H9 (cell line): Measurements from ENCODE around the gene FABP3. TPM values are rescaled to one million over a fixed set of nuclear protein-coding genes. Genes with fewer than 3 reads are reported as not detected.

Experiments
- DNase-seq: peaks from one replicate; pipeline ENCODE4 v3.0.0-alpha.2; 2017
- H2AFZ ChIP-seq: one replicate; pipeline ENCODE4 v1.6.1; 2013; ENCODE audit warnings: mild to moderate bottlenecking, low read length, control low read depth, moderate library complexity
- H2AK5ac ChIP-seq: 2 replicates; pipeline ENCODE4 v1.6.1; 2013; ENCODE audit warnings: low read length, control low read depth, mixed read lengths; ENCODE audit not compliant: insufficient read length
- H2BK120ac ChIP-seq: one replicate; pipeline ENCODE4 v1.6.1; 2013; ENCODE audit warnings: low read depth, mild to moderate bottlenecking, low read length, control low read depth, inconsistent platforms; ENCODE audit not compliant: poor library complexity, severe bottlenecking
- H2BK12ac ChIP-seq: 2 replicates; pipeline ENCODE4 v1.6.1; 2013; ENCODE audit warnings: low read length, control low read depth, mixed read lengths, low read depth; ENCODE audit not compliant: insufficient read length
- H2BK15ac ChIP-seq: 2 replicates; pipeline ENCODE4 v1.6.1; 2013; ENCODE audit warnings: low read depth, low read length, control low read depth
- H2BK20ac ChIP-seq: one replicate; pipeline ENCODE4 v1.6.1; 2013; ENCODE audit warnings: low read depth, mild to moderate bottlenecking, low read length, control low read depth, inconsistent platforms; ENCODE audit not compliant: poor library complexity, severe bottlenecking
- H2BK5ac ChIP-seq: 2 replicates; pipeline ENCODE4 v1.6.1; 2013; ENCODE audit warnings: low read length, control low read depth, mixed read lengths; ENCODE audit not compliant: insufficient read length
- H3K14ac ChIP-seq: 2 replicates; pipeline ENCODE4 v1.6.1; 2013; ENCODE audit warnings: low read length, control low read depth; ENCODE audit not compliant: insufficient read depth
- H3K18ac ChIP-seq: 2 replicates; pipeline ENCODE4 v1.6.1; 2013; ENCODE audit warnings: low read depth, mild to moderate bottlenecking, mixed read lengths, low read length, control low read depth; ENCODE audit not compliant: insufficient read length
- H3K23ac ChIP-seq: 2 replicates; pipeline ENCODE4 v1.6.1; 2013; ENCODE audit warnings: low read length, control low read depth, mixed read lengths, low read depth; ENCODE audit not compliant: insufficient read length
- H3K23me2 ChIP-seq: 2 replicates; pipeline ENCODE4 v1.6.1; 2013; ENCODE audit warnings: low read depth, mild to moderate bottlenecking, mixed read lengths, low read length, control low read depth; ENCODE audit not compliant: insufficient read length, poor library complexity, severe bottlenecking
- H3K27ac ChIP-seq: 2 replicates; pipeline ENCODE4 v1.5.1; 2013; ENCODE audit warnings: low read length, control low read depth, mixed read lengths, low read depth; ENCODE audit not compliant: insufficient read length
- H3K27me3 ChIP-seq: 2 replicates; pipeline ENCODE4 v1.6.1; 2013; ENCODE audit warnings: low read length, control low read depth, inconsistent platforms; ENCODE audit not compliant: insufficient read depth
- H3K4ac ChIP-seq: 2 replicates; pipeline ENCODE4 v1.6.1; 2013; ENCODE audit warnings: low read depth, mild to moderate bottlenecking, control low read depth, inconsistent platforms, low read length, moderate library complexity
- H3K4me1 ChIP-seq: 2 replicates; pipeline ENCODE4 v1.6.1; 2013; ENCODE audit warnings: low read length, control low read depth, inconsistent platforms; ENCODE audit not compliant: insufficient read depth
- H3K4me2 ChIP-seq: 2 replicates; pipeline ENCODE4 v1.6.1; 2013; ENCODE audit warnings: low read length, control low read depth, mixed read lengths; ENCODE audit not compliant: insufficient read length, insufficient read depth
- H3K56ac ChIP-seq: 2 replicates; pipeline ENCODE4 v1.6.1; 2013; ENCODE audit warnings: low read depth, mild to moderate bottlenecking, mixed read lengths, low read length, control low read depth; ENCODE audit not compliant: insufficient read length
- H3K79me1 ChIP-seq: 2 replicates; pipeline ENCODE4 v1.6.1; 2013; ENCODE audit warnings: low read depth, mild to moderate bottlenecking, moderate library complexity, low read length, control low read depth, inconsistent platforms; ENCODE audit not compliant: insufficient read depth, poor library complexity, severe bottlenecking
- H3K79me2 ChIP-seq: 2 replicates; pipeline ENCODE4 v1.6.1; 2013; ENCODE audit warnings: low read length, control low read depth, inconsistent platforms; ENCODE audit not compliant: insufficient read depth
- H3K9ac ChIP-seq: 2 replicates; pipeline ENCODE4 v1.6.1; 2013; ENCODE audit warnings: low read length, control low read depth, mixed read lengths; ENCODE audit not compliant: insufficient read length; ENCODE audit errors: extremely low read depth
- H3K9me3 ChIP-seq: one replicate; pipeline ENCODE4 v1.6.1; 2013; ENCODE audit warnings: low read depth, low read length, inconsistent platforms; ENCODE audit not compliant: control insufficient read depth
- H3T11ph ChIP-seq: one replicate; pipeline ENCODE4 v1.6.1; 2013; ENCODE audit warnings: mild to moderate bottlenecking, low read length, control low read depth, inconsistent platforms
- H4K20me1 ChIP-seq: one replicate; pipeline ENCODE4 v1.6.1; 2013; ENCODE audit not compliant: control insufficient read depth, insufficient read length, insufficient read depth
- H4K5ac ChIP-seq: 2 replicates; pipeline ENCODE4 v1.6.1; 2013; ENCODE audit warnings: low read depth, mild to moderate bottlenecking, mixed read lengths, low read length, control low read depth; ENCODE audit not compliant: insufficient read length
- H4K8ac ChIP-seq: replicated peaks from 2 replicates; pipeline ENCODE4 v1.6.1; 2013; ENCODE audit warnings: low read length, control low read depth, mixed read lengths, low read depth; ENCODE audit not compliant: insufficient read length
- H4K91ac ChIP-seq: 2 replicates; pipeline ENCODE4 v1.6.1; 2013; ENCODE audit warnings: low read depth, mild to moderate bottlenecking, moderate library complexity, mixed read lengths, low read length, control low read depth; ENCODE audit not compliant: insufficient read length
- H3K27ac Mint-ChIP-seq, 3 experiments: 2 replicates in 2 of 3; 3 replicates in 1 of 3; pipeline ENCODE4 v1.8.0; 2020 to 2021; ENCODE audit warnings: mixed read lengths in 3 of 3, mild to moderate bottlenecking in 1 of 3, moderate library complexity in 1 of 3
- H3K27me3 Mint-ChIP-seq: 2 replicates; pipeline ENCODE4 v1.8.0; 2021; ENCODE audit warnings: low read depth, mild to moderate bottlenecking, moderate library complexity, mixed read lengths
- H3K36me3 Mint-ChIP-seq, 3 experiments: 2 replicates in 2 of 3; 3 replicates in 1 of 3; pipeline ENCODE4 v1.8.0; 2020 to 2021; ENCODE audit warnings: low read depth in 3 of 3, mixed read lengths in 3 of 3; ENCODE audit not compliant: insufficient read depth in 1 of 3
- H3K4me1 Mint-ChIP-seq, 2 experiments: 2 replicates each; pipeline ENCODE4 v1.8.0; 2020; ENCODE audit warnings: mixed read lengths in 2 of 2
- H3K4me3 Mint-ChIP-seq, 2 experiments: 2 replicates in 1 of 2; 3 replicates in 1 of 2; pipeline ENCODE4 v1.8.0; 2020 to 2021; ENCODE audit warnings: mild to moderate bottlenecking in 2 of 2, mixed read lengths in 2 of 2, moderate library complexity in 1 of 2
- H3K9me3 Mint-ChIP-seq, 2 experiments: 2 replicates in 1 of 2; 3 replicates in 1 of 2; pipeline ENCODE4 v1.8.0; 2020; ENCODE audit warnings: mild to moderate bottlenecking in 2 of 2, mixed read lengths in 2 of 2, moderate library complexity in 1 of 2
- CTCF ChIP-seq: fragments of 200-600 bp; sonication (generic); conservative IDR thresholded peaks from 3 replicates; pipeline ENCODE4 v1.8.0; 2021; ENCODE audit warnings: antibody characterized with exemption, mild to moderate bottlenecking
- WGBS: extraction: QIAGEN DNeasy Blood & Tissue Kit; methylation state at CpG from one replicate; pipeline ENCODE4 v1.1.7; 2013; ENCODE audit warnings: missing lambda C conversion rate, low lambda C conversion rate, mixed read lengths; ENCODE audit not compliant: insufficient read length; ENCODE audit errors: extremely low coverage; 5-methylcytosine and 5-hydroxymethylcytosine counted together
- total RNA-seq: library from RNA; stranded (reverse); gene quantifications from 2 replicates; pipeline ENCODE4 v1.2.1, GENCODE V29; 2021

Gene FABP3
- total RNA-seq, 1 experiment from 2014 or later, result 9.0 TPM

DNA sequence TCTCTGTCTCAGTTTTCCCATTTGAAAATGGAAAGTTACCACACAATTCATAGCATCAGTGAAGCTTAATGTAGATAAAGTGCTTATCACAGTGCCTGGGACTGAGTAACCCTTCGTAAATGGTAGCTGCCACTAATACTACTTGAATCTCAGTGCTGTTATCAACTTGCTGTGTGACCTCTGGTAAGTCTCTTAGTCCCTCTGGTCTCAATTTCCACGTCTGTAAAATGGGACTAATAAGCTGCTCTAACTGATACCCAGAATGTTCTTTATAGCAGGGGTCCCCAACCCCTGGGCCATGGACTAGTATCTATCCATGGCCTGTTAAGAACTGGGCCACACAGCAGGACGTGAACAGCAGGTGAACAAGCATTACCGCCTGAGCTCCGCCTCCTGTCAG lies 47.8 kb upstream of the FABP3 start:
- Histone ChIP-seq H3K14ac (no peak overlapping the region), H2BK120ac (no peak overlapping the region), H2BK5ac (no peak overlapping the region), H2AFZ (no peak overlapping the region), H4K8ac (no peak overlapping the region), H4K5ac (no peak overlapping the region), H4K20me1 (no peaks in the 10 kb centered on the region), H3K79me2 (no peaks in the 10 kb centered on the region), H3K18ac (no peak overlapping the region), H3K9ac (no peak overlapping the region), H3K4me1 (no peaks in the 10 kb centered on the region), H3K56ac (no peak overlapping the region), H3T11ph (no peak overlapping the region), H2AK5ac (no peak overlapping the region), H3K4me2 (no peak overlapping the region), H4K91ac (no peak overlapping the region), H2BK20ac (no peak overlapping the region), H3K27ac (no peak overlapping the region), H3K23me2 (no peaks in the 10 kb centered on the region), H3K4ac (no peak overlapping the region), H3K23ac (no peak overlapping the region), H3K9me3 (no peaks in the 10 kb centered on the region), H3K79me1 (no peaks in the 10 kb centered on the region), H3K27me3 (no peaks in the 10 kb centered on the region), H2BK12ac (no peak overlapping the region), H2BK15ac (no peak overlapping the region)
- Mint-ChIP-seq H3K4me1 (peaks cover 16 to 23% of the 10 kb centered on the region in 2 experiments), H3K27me3 (no peaks in the 10 kb centered on the region), H3K36me3 (peaks cover 0 to 6% (median 2%) of the 10 kb centered on the region in 3 experiments; a peak in 4 of 7 replicates), H3K4me3 (no peak overlapping the region), H3K9me3 (no peaks in the 10 kb centered on the region), H3K27ac (no peak overlapping the region)
- no CpG with 5 or more reads among the region's 5 CpGs for WGBS
- DNase-seq, result no peak
- TF ChIP-seq CTCF, result no peak
